ENCODE measurements around the gene MTMR6.
"Not testable (repeated sequence)": the region's sequence is repeated elsewhere in the genome, so short reads cannot be mapped to it uniquely, and the experiment has no call there.

The MTMR6 gene

GRCh38 chr13:25286969-25287961 lies at the start of gene MTMR6:
Gene MTMR6, minus strand, starts transcription at chr13:25287488. Its CDS starts 241 bp downstream, at chr13:25287247.
- peak within 1 kb of the TSS; percentile 85 for H3K27ac ChIP-seq
- TF ChIP-seq CTCF (conservative IDR thresholded peaks at IDR 0.05) = peak; percentile 99

DNA sequence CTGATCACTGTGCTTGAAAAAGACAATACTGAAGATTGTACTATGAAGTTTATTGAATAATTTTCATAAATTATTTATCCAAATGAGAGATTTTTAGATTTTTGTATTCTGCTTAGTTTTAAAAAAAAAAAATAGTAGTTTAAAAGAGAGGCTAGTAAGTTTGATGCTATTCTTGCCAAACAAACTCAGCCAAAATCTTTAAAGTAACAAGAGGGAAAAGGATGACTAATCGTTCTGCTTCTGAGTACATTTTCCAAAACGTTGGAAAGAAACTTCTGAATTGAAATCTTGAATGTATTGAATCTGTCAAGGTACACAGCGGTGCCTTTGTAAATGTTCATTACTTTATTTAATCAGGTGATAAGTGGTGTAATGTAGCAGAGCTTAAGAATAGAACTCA lies 48.6 kb upstream of the MTMR6 start:
- H3K27ac ChIP-seq = no peak overlapping the region
- no peak for TF ChIP-seq CTCF (conservative IDR thresholded peaks at IDR 0.05)

GRCh38 chr13:25330541-25330940 lies 43.3 kb upstream of the MTMR6 start:
- TF ChIP-seq CTCF (conservative IDR thresholded peaks at IDR 0.05) = no peak
- no peak overlapping the region for H3K27ac ChIP-seq

GRCh38 chr13:25329706-25330105 lies 42.4 kb upstream of the MTMR6 start:
- TF ChIP-seq CTCF (conservative IDR thresholded peaks at IDR 0.05) = no peak
- H3K27ac ChIP-seq = no peak overlapping the region

- no peak for TF ChIP-seq CTCF (conservative IDR thresholded peaks at IDR 0.05)
- no peak overlapping the region for H3K27ac ChIP-seq
These were observed 36.8 kb upstream of the MTMR6 start for GRCh38 chr13:25324100-25324499.

DNA sequence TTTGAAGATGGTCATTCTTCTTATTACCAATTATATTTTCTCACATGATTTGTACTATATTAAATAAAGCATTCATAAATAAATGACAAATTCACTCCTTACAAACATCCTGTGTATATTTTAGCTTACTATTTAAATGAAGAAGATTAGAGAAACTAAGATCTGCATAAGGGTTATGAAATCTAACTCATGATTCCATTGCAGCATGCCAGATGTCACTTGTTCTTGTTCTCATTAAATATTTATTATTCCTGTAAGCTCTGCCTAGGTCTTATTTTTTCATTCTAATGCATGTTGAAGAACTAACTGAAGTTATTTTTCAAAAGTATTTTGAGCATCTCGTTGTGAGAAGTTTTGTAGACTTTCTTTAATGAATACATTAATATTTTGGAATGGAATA lies 32.5 kb upstream of the MTMR6 start:
- no peak for TF ChIP-seq CTCF (conservative IDR thresholded peaks at IDR 0.05)
- no peak overlapping the region for H3K27ac ChIP-seq

GRCh38 chr13:25318946-25319345 lies 31.7 kb upstream of the MTMR6 start:
- H3K27ac ChIP-seq = not testable (repeated sequence)

GRCh38 chr13:25310891-25311290 lies 23.6 kb upstream of the MTMR6 start:
- no peak overlapping the region for H3K27ac ChIP-seq
- no peak for TF ChIP-seq CTCF (conservative IDR thresholded peaks at IDR 0.05)

All from VCaP (cell line).